PC-9 (cell line): ENCODE measurements around the gene FAM171A1.
"Not testable (repeated sequence)": the region's sequence is repeated elsewhere in the genome, so short reads cannot be mapped to it uniquely, and the experiment has no call there.

Experiments
- EZH2 ChIP-seq: fragments of 200-600 bp; sonication (generic); IDR thresholded peaks from 2 replicates; pipeline ENCODE4 v1.8.0; 2017; ENCODE audit warnings: antibody characterized with exemption, low read depth
- TF ChIP-seq, protein P1 (sequence below): fragments of 200-600 bp; sonication (generic); conservative IDR thresholded peaks from 2 replicates; pipeline ENCODE4 v1.6.1; 2017; ENCODE audit warnings: mixed run types, antibody characterized with exemption, mild to moderate bottlenecking, moderate library complexity

DNA sequence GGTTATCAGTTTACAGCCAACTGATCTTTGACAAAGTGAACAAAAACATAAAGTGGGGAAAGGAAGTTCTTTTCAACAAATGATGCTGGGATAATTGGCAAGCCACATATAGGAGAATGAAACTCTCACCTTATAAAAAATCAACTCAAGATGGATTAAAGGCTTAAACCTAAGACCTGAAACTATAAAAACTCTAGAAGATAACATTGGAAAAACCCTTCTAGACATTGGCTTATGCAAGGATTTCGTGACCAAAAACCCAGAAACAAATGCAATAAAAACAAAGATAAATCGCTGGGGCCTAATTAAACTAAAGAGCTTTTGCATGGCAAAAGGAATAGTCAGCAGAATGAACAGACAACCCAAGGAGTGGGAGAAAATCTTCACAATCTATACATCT, 38.3 kb upstream of the FAM171A1 start:
- TF ChIP-seq, protein P1, sequence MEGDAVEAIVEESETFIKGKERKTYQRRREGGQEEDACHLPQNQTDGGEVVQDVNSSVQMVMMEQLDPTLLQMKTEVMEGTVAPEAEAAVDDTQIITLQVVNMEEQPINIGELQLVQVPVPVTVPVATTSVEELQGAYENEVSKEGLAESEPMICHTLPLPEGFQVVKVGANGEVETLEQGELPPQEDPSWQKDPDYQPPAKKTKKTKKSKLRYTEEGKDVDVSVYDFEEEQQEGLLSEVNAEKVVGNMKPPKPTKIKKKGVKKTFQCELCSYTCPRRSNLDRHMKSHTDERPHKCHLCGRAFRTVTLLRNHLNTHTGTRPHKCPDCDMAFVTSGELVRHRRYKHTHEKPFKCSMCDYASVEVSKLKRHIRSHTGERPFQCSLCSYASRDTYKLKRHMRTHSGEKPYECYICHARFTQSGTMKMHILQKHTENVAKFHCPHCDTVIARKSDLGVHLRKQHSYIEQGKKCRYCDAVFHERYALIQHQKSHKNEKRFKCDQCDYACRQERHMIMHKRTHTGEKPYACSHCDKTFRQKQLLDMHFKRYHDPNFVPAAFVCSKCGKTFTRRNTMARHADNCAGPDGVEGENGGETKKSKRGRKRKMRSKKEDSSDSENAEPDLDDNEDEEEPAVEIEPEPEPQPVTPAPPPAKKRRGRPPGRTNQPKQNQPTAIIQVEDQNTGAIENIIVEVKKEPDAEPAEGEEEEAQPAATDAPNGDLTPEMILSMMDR: not testable (repeated sequence)
- TF ChIP-seq EZH2: not testable (repeated sequence)
